Measurements from ENCODE around the gene GOLGA6L10.
"Not testable (repeated sequence)": the region's sequence is repeated elsewhere in the genome, so short reads cannot be mapped to it uniquely, and the experiment has no call there.

Gene GOLGA6L10

DNA sequence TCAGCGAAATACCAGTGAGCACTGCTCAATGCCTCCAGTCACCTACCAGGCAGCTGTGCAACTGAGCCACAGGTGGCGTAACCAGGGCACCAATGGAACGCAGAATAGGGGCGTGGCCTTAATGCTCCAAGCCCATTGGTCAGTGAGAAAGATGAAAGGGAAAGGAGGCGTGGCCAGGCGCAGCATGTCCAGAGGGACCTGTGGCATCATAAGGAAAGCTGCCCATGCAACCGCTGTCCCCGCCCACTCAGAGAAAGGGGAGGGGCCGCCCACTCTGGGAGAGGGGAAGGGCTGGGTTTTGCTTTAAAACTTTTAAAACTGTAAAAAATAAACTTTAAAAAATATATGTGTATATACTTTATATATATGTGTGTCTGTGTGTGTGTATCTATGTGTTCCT, at the start of gene GOLGA6L10:
Gene GOLGA6L10, minus strand, starts transcription at position 101 of the 400 bp plus-strand sequence. Its CDS starts 100 bp downstream, at position 1.
- not testable (repeated sequence) for FAIRE-seq

DNA sequence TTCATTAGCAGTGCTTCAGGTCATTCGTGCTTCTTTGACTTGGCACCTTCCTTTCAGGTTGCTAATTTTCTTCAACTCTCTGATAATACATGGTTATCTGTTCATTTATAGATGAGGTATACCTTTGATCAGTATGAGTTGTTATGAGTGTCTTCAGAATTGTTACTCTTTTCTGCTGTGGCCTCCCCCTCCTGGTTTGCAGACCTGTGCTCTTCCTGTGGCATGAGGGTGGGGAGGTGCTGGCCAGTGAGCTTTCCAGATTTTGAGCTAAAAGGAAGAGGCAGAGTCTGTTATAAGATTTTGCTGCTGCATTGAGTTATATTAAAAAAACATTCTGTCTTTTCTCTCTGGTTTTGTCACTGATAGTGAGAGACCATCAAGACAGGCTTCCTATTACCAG, 49.5 kb upstream of the GOLGA6L10 start:
- no peak for FAIRE-seq

- FAIRE-seq, result no peak
Observed at GRCh38 chr15:82397817-82398216, 48.5 kb upstream of the GOLGA6L10 start.

GRCh38 chr15:82395788-82396187, 46.5 kb upstream of the GOLGA6L10 start:
- not testable (repeated sequence) for FAIRE-seq

- FAIRE-seq, result no peak
Observed at GRCh38 chr15:82393671-82394070, 44.4 kb upstream of the GOLGA6L10 start.

DNA sequence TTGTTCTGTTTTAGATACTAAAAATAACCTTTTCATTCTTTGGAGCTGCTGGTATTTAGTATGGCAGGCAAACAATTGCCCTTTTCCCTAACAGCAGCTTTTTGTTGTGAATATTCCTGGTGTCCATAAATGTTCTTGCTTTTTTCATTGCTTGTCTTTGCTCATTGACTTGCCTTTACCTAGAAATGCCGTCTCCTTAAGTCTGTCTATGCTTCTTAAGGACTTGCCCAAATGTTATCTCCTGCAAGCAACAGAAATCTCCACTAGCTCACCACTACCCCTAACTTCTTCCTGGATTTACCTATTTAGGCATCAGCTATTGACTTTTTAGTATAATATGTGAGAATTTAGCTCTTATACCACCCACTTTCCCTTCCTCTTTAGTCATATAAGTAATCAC, 42.8 kb upstream of the GOLGA6L10 start:
- FAIRE-seq, result not testable (repeated sequence)

DNA sequence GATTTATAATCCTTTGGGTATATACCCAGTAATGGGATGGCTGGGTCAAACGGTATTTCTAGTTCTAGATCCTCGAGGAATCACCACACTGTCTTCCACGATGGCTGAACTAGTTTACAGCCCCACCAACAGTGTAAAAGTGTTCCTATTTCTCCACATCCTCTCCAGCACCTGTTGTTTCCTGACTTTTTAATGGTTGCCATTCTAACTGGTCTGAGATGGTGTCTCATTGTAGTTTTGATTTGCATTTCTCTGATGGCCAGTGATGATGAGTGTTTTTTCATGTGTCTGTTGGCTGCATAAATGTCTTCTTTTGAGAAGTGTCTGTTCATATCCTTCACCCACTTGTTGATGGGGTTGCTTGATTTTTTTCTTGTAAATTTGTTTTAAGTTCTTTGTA, 40.9 kb upstream of the GOLGA6L10 start:
- FAIRE-seq, result not testable (repeated sequence)

DNA sequence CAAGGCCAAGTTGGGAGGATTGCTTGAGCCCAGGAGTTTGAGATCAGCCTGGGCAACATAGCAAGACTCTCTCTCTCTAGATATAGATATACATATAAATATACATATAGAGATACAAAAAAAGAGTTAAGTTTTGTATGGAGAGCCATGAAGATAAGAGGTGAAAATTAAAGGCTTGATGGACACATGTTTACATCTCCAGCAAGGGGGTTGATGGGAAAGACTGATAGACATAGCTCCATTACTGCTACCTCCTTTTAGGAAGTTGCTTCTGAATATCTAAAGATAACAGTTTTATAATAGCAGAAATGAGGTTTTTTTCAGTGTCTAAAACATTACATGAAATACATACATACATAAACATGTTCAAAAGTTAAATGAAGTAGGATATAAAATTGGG, 37.9 kb upstream of the GOLGA6L10 start:
- FAIRE-seq, result not testable (repeated sequence)

GRCh38 chr15:82381330-82381955, 32.2 kb upstream of the GOLGA6L10 start:
- not testable (repeated sequence) for FAIRE-seq

DNA sequence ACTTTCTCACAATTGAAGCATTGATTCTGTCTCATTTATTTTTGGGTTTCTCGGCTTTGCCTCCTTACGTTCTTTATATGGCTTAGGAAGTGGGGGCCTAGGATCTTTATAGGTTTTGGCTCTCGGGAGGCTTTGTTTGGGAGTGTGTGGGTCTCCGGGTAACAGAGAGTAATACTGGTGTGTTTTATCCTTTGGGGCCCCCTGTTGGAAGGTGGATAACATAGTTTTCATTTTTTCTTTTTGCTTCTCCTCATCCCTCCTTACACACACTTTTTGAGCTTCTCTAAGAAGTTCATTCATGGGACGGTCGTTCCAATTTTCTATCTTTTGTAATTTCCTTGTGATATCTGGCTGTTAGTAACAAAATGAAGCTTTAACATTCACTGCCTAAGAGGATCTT, 30.3 kb upstream of the GOLGA6L10 start:
- not testable (repeated sequence) for FAIRE-seq

DNA sequence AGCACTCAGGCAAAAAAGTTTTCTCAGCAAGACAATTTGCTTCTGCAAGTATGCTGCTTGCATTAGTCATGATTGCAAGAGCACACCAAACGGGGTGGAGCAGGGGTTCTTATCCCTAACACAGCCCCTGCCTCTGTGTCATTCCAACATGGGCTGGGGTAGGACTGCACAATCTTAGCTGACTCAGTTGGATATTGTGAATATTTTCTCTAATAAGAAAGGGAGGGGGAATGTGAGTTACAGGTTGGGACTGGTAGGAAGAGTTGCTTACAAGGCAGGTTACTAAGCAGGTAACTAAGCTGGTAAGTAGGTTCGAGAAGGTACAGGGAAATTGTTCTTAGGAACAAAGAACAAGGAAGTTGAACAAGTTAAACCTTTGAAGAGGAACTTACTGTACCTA, 24.4 kb upstream of the GOLGA6L10 start:
- not testable (repeated sequence) for FAIRE-seq

DNA sequence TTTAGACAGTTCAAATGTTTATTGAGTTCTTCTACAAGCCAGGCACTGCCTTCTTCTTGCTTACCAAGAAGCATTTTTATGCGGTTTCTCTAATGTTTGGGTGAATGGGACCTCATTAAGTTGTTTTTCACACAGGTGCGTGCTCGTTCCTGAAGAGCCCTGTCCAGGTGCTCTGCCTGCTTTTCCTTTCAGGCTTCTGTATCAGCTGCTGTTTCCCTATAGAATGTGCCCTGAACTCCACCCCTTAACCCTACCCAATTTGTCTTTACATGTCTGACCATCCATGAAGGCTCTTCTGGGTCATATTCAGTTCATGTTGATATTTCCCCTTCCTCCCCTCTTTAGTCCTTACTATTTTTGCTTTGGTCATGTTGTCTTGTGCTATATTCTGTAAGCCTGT, 22.4 kb upstream of the GOLGA6L10 start:
- FAIRE-seq, result no peak

- FAIRE-seq, result not testable (repeated sequence)
Observed at GRCh38 chr15:82367790-82368189, 18.5 kb upstream of the GOLGA6L10 start.

- peak; percentile 82 for FAIRE-seq
Observed at GRCh38 chr15:82365692-82366323, 16.5 kb upstream of the GOLGA6L10 start.

GRCh38 chr15:82364548-82364947, 15.3 kb upstream of the GOLGA6L10 start:
- peak; percentile 65 for FAIRE-seq

GRCh38 chr15:82362790-82363189, 13.5 kb upstream of the GOLGA6L10 start:
- FAIRE-seq, result not testable (repeated sequence)

DNA sequence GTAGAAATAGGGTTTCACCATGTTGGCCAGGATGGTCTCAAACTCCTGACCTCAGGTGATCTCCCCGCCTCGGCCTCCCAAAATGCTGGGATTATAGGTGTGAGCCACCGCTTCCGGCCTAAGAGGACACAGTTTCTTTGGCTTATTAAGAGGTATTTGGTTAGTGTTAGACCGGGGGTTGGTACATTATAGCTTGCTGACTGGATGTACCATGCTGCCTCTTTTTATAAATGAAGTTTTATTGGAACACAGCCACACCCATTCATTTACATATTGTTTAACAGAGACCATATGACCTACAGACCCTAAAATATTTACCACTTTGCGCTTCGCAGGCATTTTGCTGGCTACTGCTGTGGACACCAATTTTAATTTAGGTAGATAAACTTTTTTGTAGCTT, 11.3 kb upstream of the GOLGA6L10 start:
- not testable (repeated sequence) for FAIRE-seq

DNA sequence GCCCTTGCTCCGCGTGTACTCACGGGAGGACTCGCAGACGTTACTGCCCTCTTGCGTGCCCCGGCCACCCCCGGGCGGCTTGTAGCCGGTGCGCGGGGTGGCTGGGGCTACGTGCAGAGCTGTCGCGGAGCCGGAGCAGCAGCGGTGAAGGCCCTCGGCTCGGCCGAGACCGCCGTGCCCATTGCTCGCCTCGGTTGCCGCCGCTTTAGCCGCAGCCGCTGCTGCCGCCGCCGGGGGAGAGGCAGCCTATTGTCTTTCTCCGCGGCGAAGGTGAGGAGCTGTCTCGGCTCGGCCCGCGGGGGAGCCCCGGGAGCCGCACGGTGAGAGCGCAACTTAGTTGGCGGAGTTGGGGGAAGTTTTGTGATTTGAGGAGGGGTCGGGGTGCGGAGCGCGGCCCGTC, 5.8 kb upstream of the GOLGA6L10 start:
- not testable (repeated sequence) for FAIRE-seq

- FAIRE-seq, result not testable (repeated sequence)
Observed at GRCh38 chr15:82354546-82354945, 5.3 kb upstream of the GOLGA6L10 start.

DNA sequence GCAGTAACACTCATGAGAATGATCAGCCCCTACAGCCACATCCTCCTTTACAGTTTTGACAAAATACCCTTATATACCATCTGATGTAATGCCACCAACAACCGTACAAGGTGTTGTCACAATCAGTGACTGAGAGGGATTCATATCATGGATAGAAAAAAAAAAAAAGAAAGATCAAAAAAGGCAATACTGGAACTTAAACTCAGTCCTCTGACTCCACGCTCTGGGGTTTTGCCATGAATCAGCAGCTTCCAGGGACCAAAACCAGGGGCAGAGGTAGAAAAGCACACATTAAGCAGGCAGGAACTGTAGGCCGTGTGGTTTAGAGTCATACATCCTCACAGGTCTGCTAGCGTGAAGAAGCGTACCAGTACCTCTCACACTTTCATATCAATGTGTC, 1.6 kb downstream of the GOLGA6L10 start:
- FAIRE-seq, result not testable (repeated sequence)

- FAIRE-seq, result not testable (repeated sequence)
Observed at GRCh38 chr15:82345176-82345575, 4.1 kb downstream of the GOLGA6L10 start.

- not testable (repeated sequence) for FAIRE-seq
Observed at GRCh38 chr15:82344421-82344820, 4.9 kb downstream of the GOLGA6L10 start.

GRCh38 chr15:82343851-82344250, 5.4 kb downstream of the GOLGA6L10 start:
- FAIRE-seq, result not testable (repeated sequence)

DNA sequence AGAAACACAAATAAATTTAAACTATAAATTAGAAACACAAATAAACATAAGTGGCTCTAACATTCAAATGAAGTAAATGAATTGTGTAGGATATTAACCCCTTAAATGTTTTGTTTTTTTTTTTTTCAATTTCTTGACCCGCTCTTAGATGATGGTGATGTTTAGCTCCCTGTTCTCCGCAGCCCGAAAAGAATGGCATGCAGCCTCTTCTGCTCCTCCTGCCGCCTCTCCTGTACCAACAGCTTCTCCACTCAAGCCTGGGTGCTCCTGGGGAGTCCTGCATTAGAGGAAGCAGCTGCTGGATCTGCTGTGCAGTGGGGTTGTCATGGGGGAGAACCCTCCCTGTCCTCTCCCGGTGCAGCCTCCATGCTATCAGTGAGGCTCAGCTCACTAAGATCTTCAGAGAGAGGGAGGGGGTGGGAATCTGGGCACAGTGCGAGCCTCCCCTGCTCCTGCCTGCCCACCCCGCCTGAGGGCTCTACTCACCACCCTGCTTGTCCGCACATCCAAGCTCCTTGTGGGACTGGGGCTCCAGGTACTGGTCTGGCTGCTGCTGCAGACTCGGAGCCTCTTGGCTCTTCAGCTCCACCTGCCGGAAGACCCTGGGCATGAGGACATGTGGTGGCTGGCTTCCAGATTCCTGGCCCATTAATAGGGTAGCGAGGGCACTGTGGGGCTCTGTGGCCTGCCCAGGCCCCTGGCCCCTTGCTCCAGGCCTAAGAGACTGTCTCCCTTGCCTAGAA, 6.5 kb downstream of the GOLGA6L10 start:
- FAIRE-seq, result not testable (repeated sequence)

Measured in endometrium (tissue), 2 donors.